Fibroblast of lung (primary cell): ENCODE results near the gene PGAP2.

Experiments used
- EZH2 ChIP-seq: IDR thresholded peaks from 2 replicates; pipeline ENCODE4 v1.5.1; 2012; ENCODE audit warnings: low read length, control low read depth, mild to moderate bottlenecking; ENCODE audit errors: missing control alignments
- TF ChIP-seq, protein P1 (sequence below), 2 donors: IDR thresholded peaks in 1 of 2; conservative IDR thresholded peaks in 1 of 2; 1 replicate in 1 of 2; 2 replicates in 1 of 2; pipeline ENCODE4 v1.5.1; 2011 to 2012; ENCODE audit warnings: low read length in 2 of 2, control low read depth in 1 of 2, inconsistent platforms in 1 of 2, low read depth in 1 of 2, mild to moderate bottlenecking in 1 of 2

DNA sequence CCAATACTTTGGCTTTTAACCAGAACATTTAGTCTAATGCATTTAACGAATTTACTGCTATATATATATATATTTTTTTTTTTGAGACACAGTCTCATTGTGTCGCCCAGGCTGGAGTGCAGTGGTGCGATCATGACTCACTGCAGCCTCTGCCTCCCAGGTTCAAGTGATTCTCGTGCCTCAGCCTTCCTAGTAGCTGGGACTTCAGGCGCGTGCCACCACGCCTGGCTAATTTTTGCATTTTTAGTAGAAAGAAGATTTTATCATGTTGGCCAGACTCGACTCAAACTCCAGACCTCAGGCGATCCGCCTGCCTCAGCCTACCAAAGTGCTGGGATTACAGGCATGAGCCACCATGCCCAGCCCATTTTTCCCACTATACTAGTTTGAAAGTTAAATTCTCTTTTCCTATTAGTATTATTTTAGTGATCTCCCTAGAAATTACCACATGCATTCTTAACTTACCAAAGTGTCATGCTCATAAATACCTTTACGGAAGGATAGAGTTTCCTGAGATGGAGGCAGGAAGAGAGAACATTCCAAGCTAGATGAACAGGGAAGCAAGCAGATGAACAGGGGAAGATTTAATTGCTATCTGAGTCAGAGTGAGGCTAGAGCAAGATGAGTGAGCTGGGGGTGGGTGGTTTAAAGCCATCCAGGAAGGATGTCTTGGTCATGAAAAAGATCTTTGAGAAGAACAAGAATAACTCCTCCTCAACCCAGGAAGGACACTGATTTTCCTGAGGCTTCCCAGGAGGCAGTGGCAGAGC lies 4.4 kb upstream of the PGAP2 start:
- TF ChIP-seq, protein P1, sequence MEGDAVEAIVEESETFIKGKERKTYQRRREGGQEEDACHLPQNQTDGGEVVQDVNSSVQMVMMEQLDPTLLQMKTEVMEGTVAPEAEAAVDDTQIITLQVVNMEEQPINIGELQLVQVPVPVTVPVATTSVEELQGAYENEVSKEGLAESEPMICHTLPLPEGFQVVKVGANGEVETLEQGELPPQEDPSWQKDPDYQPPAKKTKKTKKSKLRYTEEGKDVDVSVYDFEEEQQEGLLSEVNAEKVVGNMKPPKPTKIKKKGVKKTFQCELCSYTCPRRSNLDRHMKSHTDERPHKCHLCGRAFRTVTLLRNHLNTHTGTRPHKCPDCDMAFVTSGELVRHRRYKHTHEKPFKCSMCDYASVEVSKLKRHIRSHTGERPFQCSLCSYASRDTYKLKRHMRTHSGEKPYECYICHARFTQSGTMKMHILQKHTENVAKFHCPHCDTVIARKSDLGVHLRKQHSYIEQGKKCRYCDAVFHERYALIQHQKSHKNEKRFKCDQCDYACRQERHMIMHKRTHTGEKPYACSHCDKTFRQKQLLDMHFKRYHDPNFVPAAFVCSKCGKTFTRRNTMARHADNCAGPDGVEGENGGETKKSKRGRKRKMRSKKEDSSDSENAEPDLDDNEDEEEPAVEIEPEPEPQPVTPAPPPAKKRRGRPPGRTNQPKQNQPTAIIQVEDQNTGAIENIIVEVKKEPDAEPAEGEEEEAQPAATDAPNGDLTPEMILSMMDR (conservative IDR thresholded peaks at IDR 0.05 in 1 of 2, IDR thresholded peaks at IDR 0.05 in 1 of 2; ENCODE audit: low read depth in 1 of 2, low read length in 2 of 2) = no peak
- no peak for TF ChIP-seq EZH2
